Ammon's horn (tissue), 1 donor: Measurements from ENCODE around the gene EIF3C.
"Not testable (repeated sequence)": the region's sequence is repeated elsewhere in the genome, so short reads cannot be mapped to it uniquely, and the experiment has no call there.

ENCODE experiments used
- DNase-seq: peaks from one replicate; pipeline ENCODE4 v3.0.0-alpha.2; 2016; ENCODE audit warnings: low spot score

The EIF3C gene

DNA sequence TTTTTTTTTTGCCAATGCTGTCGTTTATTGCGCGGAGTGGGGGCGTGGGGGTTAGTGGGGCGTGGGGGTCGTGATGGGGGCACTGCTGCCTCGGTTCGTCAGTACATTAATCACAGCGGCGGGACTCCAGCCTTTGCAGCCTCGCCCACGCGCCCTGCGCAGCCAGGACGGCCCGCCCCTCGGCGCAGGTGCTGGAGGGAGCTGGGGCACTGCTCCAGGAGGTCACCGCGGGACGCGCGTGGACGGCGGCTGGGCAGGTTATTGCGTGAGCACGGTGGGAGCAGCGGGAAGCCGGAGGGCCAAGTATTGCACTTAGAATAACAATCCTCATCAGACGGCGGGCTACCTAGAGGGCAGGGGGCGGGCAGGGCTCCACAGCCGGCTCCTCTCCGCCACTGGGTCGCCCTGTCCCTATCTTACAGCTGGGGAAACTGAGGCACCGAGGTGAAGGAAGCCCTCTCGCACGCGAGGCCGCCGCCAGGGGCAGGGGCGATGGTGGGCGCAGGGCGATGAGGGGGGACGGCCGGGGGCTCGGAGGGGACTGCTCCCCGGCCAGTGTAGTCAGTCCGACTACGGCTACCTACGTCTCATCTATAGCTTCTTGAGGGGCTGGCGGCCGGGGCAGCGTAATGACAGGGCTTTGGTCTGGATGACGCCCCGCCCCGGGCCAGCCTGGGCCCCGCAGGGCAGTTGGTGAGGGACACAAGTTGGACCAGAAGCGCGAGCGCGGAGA lies 35.5 kb downstream of the EIF3C start:
- DNase-seq, result not testable (repeated sequence)

DNA sequence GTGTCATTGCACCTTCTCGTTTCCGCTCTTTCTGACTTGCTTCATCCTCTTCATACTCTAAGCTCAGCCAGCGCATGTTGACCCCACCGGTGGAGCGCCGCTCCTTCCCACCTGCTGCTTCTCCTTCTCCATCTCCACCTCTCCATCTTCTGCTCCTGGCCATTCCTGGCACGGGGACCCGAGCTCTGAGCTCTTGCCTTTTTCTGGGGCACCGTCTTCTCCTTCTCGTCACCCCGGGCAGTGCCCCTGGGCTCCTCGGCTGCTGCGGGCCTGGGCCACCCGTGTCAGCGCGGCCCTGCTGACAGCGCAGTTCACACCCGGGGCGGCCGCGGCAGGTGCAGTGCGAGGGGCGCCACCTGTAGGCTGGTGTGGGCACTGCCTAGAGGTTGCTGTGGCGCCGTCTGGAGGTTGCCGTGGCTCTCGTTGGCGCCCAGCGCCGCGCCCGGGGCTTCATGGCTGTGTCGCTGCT lies 38.8 kb downstream of the EIF3C start:
- not testable (repeated sequence) for DNase-seq

DNA sequence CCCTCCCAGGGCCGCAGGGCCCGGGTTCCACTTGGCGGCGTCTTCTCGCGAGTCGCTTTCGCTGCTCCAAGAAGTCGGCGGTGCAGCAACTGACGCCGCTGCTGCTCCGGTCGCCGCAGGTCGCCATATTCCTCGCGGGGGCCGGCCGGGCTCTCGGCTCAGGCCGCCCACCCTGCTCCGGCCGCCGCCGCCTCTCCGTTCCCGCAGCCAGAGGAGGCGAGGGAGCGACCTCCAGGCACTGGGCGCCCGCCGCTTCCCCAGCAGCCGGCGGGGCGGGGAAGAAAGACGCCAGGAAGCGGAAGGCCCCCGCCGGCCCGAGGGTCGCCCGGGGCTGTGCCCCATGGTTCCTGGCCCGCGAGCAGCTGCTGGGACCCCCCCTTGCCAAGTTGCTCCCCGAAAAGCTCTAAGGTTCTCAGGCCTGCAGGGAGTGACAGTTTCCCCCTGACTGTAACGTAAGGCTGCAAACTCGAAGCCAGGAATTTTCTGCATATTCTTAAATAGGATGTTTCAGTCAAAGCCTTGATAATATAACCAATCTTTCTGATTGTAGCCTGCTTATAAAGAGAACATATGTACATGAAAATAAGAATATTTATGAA lies 39.3 kb downstream of the EIF3C start:
- DNase-seq, result not testable (repeated sequence)

DNA sequence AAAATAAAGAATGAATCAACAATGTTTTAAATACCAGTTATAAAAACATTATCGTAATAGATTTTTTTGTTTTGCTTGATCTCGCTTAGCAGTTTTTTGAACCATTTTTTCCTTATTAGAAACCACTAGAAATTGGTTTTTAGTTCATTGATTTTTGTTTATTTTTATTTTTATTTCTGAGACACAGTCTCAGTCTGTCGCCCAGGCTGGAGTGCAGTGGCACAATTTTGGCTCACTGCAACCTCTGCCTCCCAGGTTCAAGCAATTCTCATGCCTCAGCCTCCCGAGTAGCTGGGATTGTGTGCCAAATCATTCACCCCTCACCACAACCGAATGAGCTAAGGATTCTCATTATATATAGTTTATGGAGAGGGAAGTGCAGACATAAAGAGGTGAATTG lies 40.2 kb downstream of the EIF3C start, which contains the start of gene NPIPB9:
Gene NPIPB9, plus strand, starts transcription at position 301 of the 400 bp plus-strand sequence.
- DNase-seq, result not testable (repeated sequence)

- DNase-seq, result not testable (repeated sequence)
Measured at GRCh38 chr16:28781697-28782096, 70.4 kb downstream of the EIF3C start.

DNA sequence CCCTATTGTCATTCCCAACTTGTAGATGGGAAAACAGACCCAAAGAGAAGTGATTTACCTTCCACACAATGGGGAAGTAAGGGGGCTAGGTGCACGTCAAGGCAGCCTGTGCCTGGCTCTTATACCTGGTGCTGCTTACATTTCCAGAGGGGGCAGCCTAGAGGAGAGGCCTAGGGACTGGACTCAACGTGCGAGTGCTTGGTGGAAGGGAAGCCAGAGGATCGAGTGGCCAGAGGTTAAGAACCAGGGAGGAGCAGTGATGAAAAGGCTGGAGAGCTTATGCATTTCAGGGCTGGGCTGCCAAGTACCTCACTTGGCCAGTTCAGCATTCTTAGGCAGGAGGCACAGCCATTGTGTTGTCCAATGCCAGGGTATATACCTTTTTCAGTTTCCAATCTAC lies 71.1 kb downstream of the EIF3C start:
- not testable (repeated sequence) for DNase-seq
